SK-MEL-5 (cell line): ENCODE results near the gene GNG10. TPM values are rescaled to one million over a fixed set of nuclear protein-coding genes. Genes with fewer than 3 reads are reported as not detected.

Source experiments
- DNase-seq: peaks from one replicate; pipeline ENCODE4 v3.0.0-alpha.2; 2016; ENCODE audit warnings: low read depth, low spot score
- in situ Hi-C: cut with HindIII; loops from 2 replicates; pipeline ENCODE4 v1.10.0; 2016; ENCODE audit warnings: low sequenced_read_pairs, high pct_unique_total_duplicates, low pct_unique_long_range_greater_than_20kb
- total RNA-seq: library from RNA; depleted of rRNA; stranded (reverse); fragments of >200 nt; shearing (Covaris generic); gene quantifications from 2 replicates; pipeline ENCODE4 v1.2.3, GENCODE V29; 2014; rRNA removed

GNG10 gene
- total RNA-seq, 1 experiment from 2014 or later, result 107 TPM

- DNase-seq, result peak; percentile 81
- in situ Hi-C loops, result loop anchor here (25.0 kb wide), 1 partner anchor 104 kb away; the partner anchor contains the start of gene PTGR1
Measured at GRCh38 chr9:111691672-111692329, 30.4 kb downstream of the GNG10 start.

- in situ Hi-C loops, result loop anchor here (25.0 kb wide), 1 partner anchor 109 kb away; the partner anchor contains the start of gene PTGR1
- DNase-seq, result no peak
Measured at GRCh38 chr9:111696796-111697195, 35.4 kb downstream of the GNG10 start.

GRCh38 chr9:111700776-111701175 lies 39.4 kb downstream of the GNG10 start:
- DNase-seq, result no peak
- in situ Hi-C loops, result no loop called here

- no peak for DNase-seq
- in situ Hi-C loops, result no loop called here
Measured at GRCh38 chr9:111704503-111704902, 43.1 kb downstream of the GNG10 start.

- in situ Hi-C loops, result no loop called here
Measured at GRCh38 chr9:111711548-111711947, 50.1 kb downstream of the GNG10 start.

GRCh38 chr9:111712369-111712768 lies 51.0 kb downstream of the GNG10 start:
- no peak for DNase-seq
- in situ Hi-C loops, result no loop called here

More at GRCh38 chr9:111711548-111711947, 50.1 kb downstream of the GNG10 start:
- no peak for DNase-seq

GRCh38 chr9:111715471-111715870 lies 54.1 kb downstream of the GNG10 start:
- no peak for DNase-seq

GRCh38 chr9:111719541-111719940 lies 58.1 kb downstream of the GNG10 start:
- no peak for DNase-seq
- in situ Hi-C loops, result no loop called here

More at GRCh38 chr9:111715471-111715870, 54.1 kb downstream of the GNG10 start:
- in situ Hi-C loops, result no loop called here

Other genes with a start within 250 kb of the GNG10 start
- gene ECPAS, start 177.2 kb upstream of the GNG10 start, total RNA-seq, result 54.1 and 58.0 TPM in 2 replicates
- 4.2 and 5.3 TPM in 2 replicates for gene ZNF483, start 136.4 kb upstream of the GNG10 start, total RNA-seq
- gene PTGR1, start 62.0 kb upstream of the GNG10 start, total RNA-seq, result 28.8 and 29.2 TPM in 2 replicates
- gene DNAJC25, start 30.3 kb upstream of the GNG10 start, total RNA-seq, result 13.1 and 16.3 TPM in 2 replicates
- 0.16 and 0.37 TPM in 2 replicates for gene SHOC1, start 133.3 kb downstream of the GNG10 start, total RNA-seq
- gene UGCG, start 235.2 kb downstream of the GNG10 start, total RNA-seq, result 288 and 329 TPM in 2 replicates